Measurements from ENCODE around the gene OXNAD1. TPM values are rescaled to one million over a fixed set of nuclear protein-coding genes. Genes with fewer than 3 reads are reported as not detected.

Gene OXNAD1
- total and polyA plus RNA-seq, 4 donors, result 2.4 to 10.3 (median 5.6) TPM

DNA sequence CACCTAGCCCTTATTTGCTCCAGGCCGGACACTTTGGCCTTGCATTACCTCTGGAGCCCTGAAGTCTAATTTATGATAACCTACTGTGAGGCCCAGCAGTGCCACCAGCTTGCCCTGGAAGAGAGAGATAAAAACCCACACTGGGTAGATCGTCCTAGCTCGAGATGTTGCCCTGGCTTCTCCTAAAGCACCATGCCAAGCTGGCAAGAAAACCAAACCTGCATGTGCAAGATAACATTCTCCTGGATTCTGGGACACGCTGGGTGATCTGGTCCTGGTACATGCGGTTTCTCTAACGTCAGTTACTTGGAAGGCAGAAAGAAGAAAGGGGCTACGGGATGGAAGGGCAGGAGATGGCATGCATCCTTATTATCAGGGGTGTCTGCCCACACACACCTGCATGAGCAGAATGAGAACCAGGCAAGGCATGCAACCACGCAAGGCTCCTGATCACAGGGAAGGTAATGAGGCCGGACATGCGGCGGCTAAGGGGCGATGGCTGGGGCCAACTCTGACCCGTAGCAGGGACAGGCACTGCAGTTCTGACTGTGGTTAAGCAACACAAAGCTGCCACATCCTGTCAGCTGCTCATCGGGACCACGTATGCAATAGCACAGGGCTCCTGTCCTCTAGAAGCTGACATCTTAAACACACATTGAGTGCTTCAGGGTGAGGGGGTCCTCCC is 73.0 kb downstream of the OXNAD1 start:
- DNase-seq (peak in 1 of 2 donors; percentile 62), ATAC-seq (ENCODE audit: low FRiP score) (peak; percentile 39)
- intact Hi-C loops (cut with DNase I), result loop anchor here (10.0 kb wide), 1 partner anchor 177 kb away; the partner anchor contains the start of gene RFTN1 (in 2 of the 2)
- Histone ChIP-seq H3K27ac (ENCODE audit: low read depth in 1 of 2, low read length in 2 of 2) (no peak overlapping the region), H3K4me3 (ENCODE audit: low read length in 2 of 2) (no peak overlapping the region), H3K4me1 (ENCODE audit: control insufficient read depth in 1 of 2, insufficient read depth in 2 of 2, low read length in 2 of 2) (peaks cover 0 to 4% of the 10 kb centered on the region in 2 donors), H3K9me3 (ENCODE audit: control insufficient read depth, low read length) (no peaks in the 10 kb centered on the region), H3K27me3 (ENCODE audit: control insufficient read depth in 1 of 2, insufficient read depth in 2 of 2, low read length in 1 of 2) (no peaks in the 10 kb centered on the region), H3K36me3 (ENCODE audit: control insufficient read depth in 1 of 2, insufficient read depth in 2 of 2, low read length in 1 of 2) (no peaks in the 10 kb centered on the region)
- 81 to 83% methylated on average over 15 of the region's 15 CpGs for WGBS, 2 donors

DNA sequence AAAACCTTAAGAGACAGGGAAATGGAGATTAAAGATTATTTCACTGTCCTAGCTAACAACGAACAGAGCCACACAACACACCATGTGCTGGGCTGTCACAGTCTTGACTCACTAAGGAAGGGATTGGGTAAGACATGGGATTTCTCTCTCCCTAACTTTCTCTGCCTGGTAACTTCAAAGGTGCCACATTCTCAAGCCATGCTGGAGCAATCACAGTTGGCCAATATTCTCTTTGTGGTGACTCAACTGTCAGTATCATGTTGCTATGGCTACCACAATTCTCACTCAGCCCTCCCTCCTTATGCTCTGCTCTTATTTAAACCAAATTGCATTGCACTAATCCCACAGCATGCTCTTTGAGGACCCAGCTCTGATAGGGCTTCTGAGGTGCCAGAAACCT is 74.0 kb downstream of the OXNAD1 start:
- peak; percentile 67 for ATAC-seq (ENCODE audit: low FRiP score)
- Histone ChIP-seq H3K27me3 (ENCODE audit: control insufficient read depth in 1 of 2, insufficient read depth in 2 of 2, low read length in 1 of 2) (no peaks in the 10 kb centered on the region), H3K27ac (ENCODE audit: low read depth in 1 of 2, low read length in 2 of 2) (peak overlapping the region in 1 of 2 donors; percentile 7), H3K4me1 (ENCODE audit: control insufficient read depth in 1 of 2, insufficient read depth in 2 of 2, low read length in 2 of 2) (peaks cover 0 to 4% of the 10 kb centered on the region in 2 donors), H3K36me3 (ENCODE audit: control insufficient read depth in 1 of 2, insufficient read depth in 2 of 2, low read length in 1 of 2) (no peaks in the 10 kb centered on the region), H3K4me3 (ENCODE audit: low read length in 2 of 2) (no peak overlapping the region), H3K9me3 (ENCODE audit: control insufficient read depth, low read length) (no peaks in the 10 kb centered on the region)
- no peak for DNase-seq
- WGBS, 2 donors, result 6 to 17% methylated on average over 1 of the region's 1 CpG
- intact Hi-C loops (cut with DNase I), result loop anchor here (10.0 kb wide), 1 partner anchor 176 kb away; the partner anchor contains the start of gene RFTN1 (in 2 of the 2)

DNA sequence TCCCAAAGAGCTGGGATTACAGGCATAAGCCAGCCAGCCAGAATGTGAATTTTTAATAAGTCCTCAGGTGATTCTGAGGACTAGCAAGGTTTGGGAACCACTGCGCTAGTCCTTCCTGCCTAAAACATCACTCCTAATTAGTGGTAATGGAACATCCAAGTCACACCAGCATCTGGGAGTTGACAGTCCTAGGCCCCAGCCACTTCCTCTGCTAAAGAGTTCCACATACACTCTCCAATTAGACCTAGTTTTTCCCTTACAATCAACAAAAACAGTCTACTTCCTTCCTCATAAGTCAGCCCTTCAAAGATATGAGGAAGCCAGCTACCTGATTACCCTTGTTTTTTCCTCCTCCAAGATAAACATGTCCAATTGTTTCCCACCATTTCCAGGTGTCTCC is 78.1 kb downstream of the OXNAD1 start:
- H3K27ac ChIP-seq (ENCODE audit: low read depth in 1 of 2, low read length in 2 of 2), result no peak overlapping the region
- H3K4me3 ChIP-seq (ENCODE audit: low read length in 2 of 2), result no peak overlapping the region
- peaks cover 0 to 2% of the 10 kb centered on the region in 2 donors for H3K36me3 ChIP-seq (ENCODE audit: control insufficient read depth in 1 of 2, insufficient read depth in 2 of 2, low read length in 1 of 2)
- ATAC-seq (ENCODE audit: low FRiP score) (no peak), DNase-seq (no peak)
- intact Hi-C loops (cut with DNase I), result no loop called here
- no peaks in the 10 kb centered on the region for H3K9me3 ChIP-seq (ENCODE audit: control insufficient read depth, low read length)
- 96 to 99% methylated on average over 1 of the region's 1 CpG for WGBS, 2 donors
- no peaks in the 10 kb centered on the region for H3K27me3 ChIP-seq (ENCODE audit: control insufficient read depth in 1 of 2, insufficient read depth in 2 of 2, low read length in 1 of 2)
- peaks cover 0 to 4% of the 10 kb centered on the region in 2 donors for H3K4me1 ChIP-seq (ENCODE audit: control insufficient read depth in 1 of 2, insufficient read depth in 2 of 2, low read length in 2 of 2)

DNA sequence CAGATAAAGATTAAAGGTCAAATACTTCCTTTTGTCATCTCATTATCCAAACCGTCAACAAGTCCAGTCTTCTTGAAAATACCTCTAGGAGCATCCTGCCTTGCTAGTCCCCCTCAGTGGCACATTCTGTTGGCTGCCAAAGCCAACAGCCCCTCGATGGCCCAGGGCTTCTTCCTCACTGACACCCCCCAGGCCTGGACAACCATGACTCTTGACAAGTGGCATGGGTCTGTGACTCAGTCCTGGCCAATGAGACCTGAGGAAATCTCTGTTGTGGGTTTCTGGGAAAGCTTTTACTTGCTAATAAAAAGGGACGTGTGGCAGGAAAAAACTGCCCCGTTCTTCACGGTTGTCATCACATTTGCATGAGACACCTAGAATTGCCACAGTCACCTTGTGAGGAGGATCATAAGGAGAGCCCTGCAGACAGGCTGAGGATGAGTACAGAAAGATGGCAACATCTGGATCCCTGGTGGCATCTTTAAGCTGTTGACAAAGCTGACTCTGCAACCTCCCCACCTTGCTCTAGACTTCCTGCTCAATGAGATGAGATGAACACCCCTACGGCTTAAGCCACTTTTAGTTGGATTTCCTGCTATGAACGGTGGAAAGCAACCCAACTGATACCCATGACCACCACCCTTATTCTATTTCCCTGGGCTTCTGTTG is 81.5 kb downstream of the OXNAD1 start:
- Histone ChIP-seq H3K27ac (ENCODE audit: low read depth in 1 of 2, low read length in 2 of 2) (no peak overlapping the region), H3K9me3 (ENCODE audit: control insufficient read depth, low read length) (no peaks in the 10 kb centered on the region), H3K4me1 (ENCODE audit: control insufficient read depth in 1 of 2, insufficient read depth in 2 of 2, low read length in 2 of 2) (no peaks in the 10 kb centered on the region), H3K4me3 (ENCODE audit: low read length in 2 of 2) (no peak overlapping the region), H3K36me3 (ENCODE audit: control insufficient read depth in 1 of 2, insufficient read depth in 2 of 2, low read length in 1 of 2) (peaks cover 0 to 2% of the 10 kb centered on the region in 2 donors), H3K27me3 (ENCODE audit: control insufficient read depth in 1 of 2, insufficient read depth in 2 of 2, low read length in 1 of 2) (no peaks in the 10 kb centered on the region)
- 93 to 95% methylated on average over 7 of the region's 7 CpGs for WGBS, 2 donors
- DNase-seq, result no peak
- intact Hi-C loops (cut with DNase I), result no loop called here
- no peak for ATAC-seq (ENCODE audit: low FRiP score)

DNA sequence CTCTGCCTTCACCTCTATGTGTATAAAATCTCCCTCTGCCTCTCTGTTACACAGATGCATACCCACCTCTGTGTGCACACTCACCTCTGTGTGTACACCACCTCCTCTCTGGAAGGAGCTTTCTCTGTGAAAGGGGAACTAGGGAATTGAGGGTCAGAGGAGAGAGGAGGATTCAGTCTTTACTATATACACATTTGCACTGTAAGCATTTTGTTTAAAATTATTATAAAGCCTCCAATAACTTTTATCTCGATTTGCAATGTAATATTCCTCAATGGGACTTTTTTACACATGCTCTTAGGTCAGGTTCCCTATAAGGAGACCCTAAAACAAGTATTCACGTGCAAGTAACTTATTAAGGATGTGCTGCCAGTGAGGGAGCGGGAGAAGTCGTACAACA is 82.5 kb downstream of the OXNAD1 start:
- DNase-seq (no peak), ATAC-seq (ENCODE audit: low FRiP score) (no peak)
- no peaks in the 10 kb centered on the region for H3K27me3 ChIP-seq (ENCODE audit: control insufficient read depth in 1 of 2, insufficient read depth in 2 of 2, low read length in 1 of 2)
- H3K4me3 ChIP-seq (ENCODE audit: low read length in 2 of 2), result no peak overlapping the region
- H3K36me3 ChIP-seq (ENCODE audit: control insufficient read depth in 1 of 2, insufficient read depth in 2 of 2, low read length in 1 of 2), result peaks cover 0 to 2% of the 10 kb centered on the region in 2 donors
- 90 to 94% methylated on average over 4 of the region's 4 CpGs for whole genome bisulfite sequencing, 2 donors
- H3K27ac ChIP-seq (ENCODE audit: low read depth in 1 of 2, low read length in 2 of 2), result no peak overlapping the region
- no peaks in the 10 kb centered on the region for H3K9me3 ChIP-seq (ENCODE audit: control insufficient read depth, low read length)
- intact Hi-C loops (cut with DNase I), result no loop called here
- H3K4me1 ChIP-seq (ENCODE audit: control insufficient read depth in 1 of 2, insufficient read depth in 2 of 2, low read length in 2 of 2), result no peaks in the 10 kb centered on the region

DNA sequence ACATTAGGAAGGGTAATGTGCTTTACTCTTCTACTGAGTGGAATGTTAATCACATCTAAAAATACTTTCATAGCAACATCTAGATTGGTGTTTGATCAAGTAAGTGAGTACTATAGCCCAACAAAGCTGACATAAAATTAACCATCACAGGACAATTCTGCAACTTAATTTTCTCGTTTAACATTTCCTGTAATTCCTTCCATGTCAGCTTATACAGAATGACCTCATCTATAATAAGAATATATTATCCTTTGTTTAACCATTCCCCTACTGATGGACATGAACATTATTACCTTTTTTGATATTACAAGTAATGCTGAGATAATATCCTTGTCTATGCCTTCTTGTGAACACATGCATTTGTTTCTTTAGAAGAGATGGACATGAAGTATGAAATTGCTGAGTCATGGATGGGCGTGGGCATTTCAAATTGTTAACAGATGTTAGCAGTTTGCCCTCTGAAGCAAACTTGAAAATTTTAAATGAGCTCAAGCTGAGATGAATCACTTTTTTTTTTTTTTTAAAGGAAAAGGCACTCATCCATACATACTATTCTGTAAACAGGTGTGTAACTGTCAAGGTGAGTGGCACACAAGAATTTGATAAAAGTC is 85.1 kb downstream of the OXNAD1 start:
- Histone ChIP-seq H3K9me3 (ENCODE audit: control insufficient read depth, low read length) (no peaks in the 10 kb centered on the region), H3K27ac (ENCODE audit: low read depth in 1 of 2, low read length in 2 of 2) (no peak overlapping the region), H3K4me3 (ENCODE audit: low read length in 2 of 2) (no peak overlapping the region), H3K36me3 (ENCODE audit: control insufficient read depth in 1 of 2, insufficient read depth in 2 of 2, low read length in 1 of 2) (peaks cover 0 to 2% of the 10 kb centered on the region in 2 donors), H3K4me1 (ENCODE audit: control insufficient read depth in 1 of 2, insufficient read depth in 2 of 2, low read length in 2 of 2) (no peaks in the 10 kb centered on the region), H3K27me3 (ENCODE audit: control insufficient read depth in 1 of 2, insufficient read depth in 2 of 2, low read length in 1 of 2) (no peaks in the 10 kb centered on the region)
- ATAC-seq (ENCODE audit: low FRiP score) (no peak), DNase-seq (no peak)
- 31 to 33% methylated on average over 2 of the region's 2 CpGs for WGBS, 2 donors
- intact Hi-C loops (cut with DNase I), result no loop called here

DNA sequence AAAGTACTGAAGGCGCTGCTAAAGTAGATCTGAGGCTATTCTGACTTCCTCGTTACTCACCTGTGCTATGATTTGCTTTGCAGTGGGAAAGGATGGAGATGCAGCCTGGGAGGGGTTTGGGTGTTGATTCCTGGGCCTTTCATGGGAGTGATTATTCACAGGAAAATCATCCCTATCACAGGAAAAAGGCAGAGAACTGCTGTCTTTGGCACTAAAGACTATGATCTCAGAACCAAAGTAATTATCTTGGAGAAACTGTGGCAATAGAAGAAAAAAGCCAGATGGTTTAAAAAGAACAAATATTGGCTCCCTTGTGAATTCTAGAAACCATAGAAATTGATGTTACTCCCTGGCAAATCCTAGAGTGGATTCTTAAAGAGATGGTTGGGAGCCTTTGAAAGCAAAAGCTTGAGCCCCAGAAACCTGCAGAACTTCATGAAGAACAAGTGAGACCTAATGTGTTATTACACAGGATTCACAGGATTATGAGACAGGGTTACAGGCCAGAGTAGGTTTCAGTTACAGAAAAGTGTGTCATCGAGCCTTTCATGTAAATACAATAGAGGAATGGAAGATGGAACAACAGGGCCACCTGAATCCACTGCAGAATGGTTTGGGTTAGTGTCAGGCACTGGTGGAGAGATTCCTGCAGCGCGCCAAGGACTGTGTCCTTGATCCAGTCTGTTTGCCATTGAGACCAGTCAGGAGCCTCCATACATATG is 85.7 kb downstream of the OXNAD1 start:
- Histone ChIP-seq H3K27ac (ENCODE audit: low read depth in 1 of 2, low read length in 2 of 2) (no peak overlapping the region), H3K27me3 (ENCODE audit: control insufficient read depth in 1 of 2, insufficient read depth in 2 of 2, low read length in 1 of 2) (no peaks in the 10 kb centered on the region), H3K36me3 (ENCODE audit: control insufficient read depth in 1 of 2, insufficient read depth in 2 of 2, low read length in 1 of 2) (no peaks in the 10 kb centered on the region), H3K4me3 (ENCODE audit: low read length in 2 of 2) (no peak overlapping the region), H3K4me1 (ENCODE audit: control insufficient read depth in 1 of 2, insufficient read depth in 2 of 2, low read length in 2 of 2) (no peaks in the 10 kb centered on the region), H3K9me3 (ENCODE audit: control insufficient read depth, low read length) (no peaks in the 10 kb centered on the region)
- intact Hi-C loops (cut with DNase I), result no loop called here
- DNase-seq, result no peak
- WGBS, 2 donors, result 89 to 90% methylated on average over 5 of the region's 5 CpGs
- no peak for ATAC-seq (ENCODE audit: low FRiP score)

DNA sequence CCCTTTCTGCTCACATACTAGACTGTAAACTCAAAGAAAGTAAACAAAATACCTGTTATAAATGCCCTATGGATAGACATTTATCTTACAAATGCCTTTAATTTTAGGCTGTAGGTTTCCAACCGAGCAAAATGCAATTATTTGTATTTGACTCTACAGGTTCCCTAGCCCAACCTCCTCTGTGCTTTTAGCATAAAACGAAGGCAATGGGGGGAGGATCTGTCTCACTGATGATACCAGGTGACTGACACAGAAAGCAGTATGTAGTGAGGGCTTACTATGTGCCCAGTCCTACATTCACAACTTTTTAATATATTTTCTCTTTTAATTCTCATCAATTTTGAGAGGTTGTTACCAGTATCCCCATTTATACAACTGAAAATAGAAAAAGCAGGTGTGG is 87.4 kb downstream of the OXNAD1 start:
- DNase-seq (no peak), ATAC-seq (ENCODE audit: low FRiP score) (no peak)
- H3K27me3 ChIP-seq (ENCODE audit: control insufficient read depth in 1 of 2, insufficient read depth in 2 of 2, low read length in 1 of 2), result no peaks in the 10 kb centered on the region
- H3K9me3 ChIP-seq (ENCODE audit: control insufficient read depth, low read length), result no peaks in the 10 kb centered on the region
- 80 to 82% methylated on average over 2 of the region's 2 CpGs for WGBS, 2 donors
- H3K27ac ChIP-seq (ENCODE audit: low read depth in 1 of 2, low read length in 2 of 2), result no peak overlapping the region
- H3K36me3 ChIP-seq (ENCODE audit: control insufficient read depth in 1 of 2, insufficient read depth in 2 of 2, low read length in 1 of 2), result no peaks in the 10 kb centered on the region
- intact Hi-C loops (cut with DNase I), result no loop called here
- H3K4me3 ChIP-seq (ENCODE audit: low read length in 2 of 2), result no peak overlapping the region
- no peaks in the 10 kb centered on the region for H3K4me1 ChIP-seq (ENCODE audit: control insufficient read depth in 1 of 2, insufficient read depth in 2 of 2, low read length in 2 of 2)
